K562 (cell line): ENCODE results near the gene ZKSCAN5. TPM values are rescaled to one million over a fixed set of nuclear protein-coding genes. Genes with fewer than 3 reads are reported as not detected.
A peak's percentile ranks its signal among the peaks of the same experiment; 100 is the strongest.

Experiments used
- ARHGAP35 ChIP-seq: fragments of 450-650 bp; IDR thresholded peaks from 2 replicates; pipeline ENCODE4 v1.6.1; 2018; ENCODE audit not compliant: partially characterized antibody
- ARID3B ChIP-seq: fragments of 250-450 bp; sonication (Bioruptor Pico); IDR thresholded peaks from 2 replicates; pipeline ENCODE4 v1.4.0; 2020; ENCODE audit warnings: borderline replicate concordance
- ATF1 ChIP-seq, 2 experiments: fragments of 450-650 bp in 1 of 2; IDR thresholded peaks; 2 replicates each; pipeline ENCODE4 v1.6.1; 2016; ENCODE audit warnings: missing compliant biosample characterization in 1 of 2, missing genetic modification characterization in 1 of 2
- BHLHE40 ChIP-seq: IDR thresholded peaks from 2 replicates; pipeline ENCODE4 v1.6.1; 2011; ENCODE audit warnings: low read length, improper control_type of control experiment
- CCAR2 ChIP-seq: fragments of 200-400 bp; formaldehyde crosslinking; IDR thresholded peaks from 2 replicates; pipeline ENCODE4 v1.6.1; 2017; ENCODE audit warnings: mild to moderate bottlenecking, low read depth, low read length
- CEBPG ChIP-seq, 3 experiments: fragments of 200-800 bp in 1 of 3; sonication (Bioruptor generic) in 1 of 3; sonication (generic) in 1 of 3; formaldehyde crosslinking in 1 of 3; IDR thresholded peaks in 2 of 3; conservative IDR thresholded peaks in 1 of 3; 2 replicates each; pipeline versions ENCODE4 v1.6.1 to v1.8.0; 2016 to 2022; ENCODE audit warnings: missing compliant biosample characterization in 2 of 3, missing genetic modification characterization in 2 of 3, mild to moderate bottlenecking in 1 of 3, missing genetic modification reagents in 1 of 3
- CREM ChIP-seq: IDR thresholded peaks from 2 replicates; pipeline ENCODE4 v1.6.1; 2014; ENCODE audit warnings: antibody characterized with exemption, low read depth
- FOSL1 ChIP-seq: fragments of 200-800 bp; sonication (Bioruptor generic); conservative IDR thresholded peaks from 2 replicates; pipeline ENCODE4 v1.6.1; 2016; ENCODE audit warnings: missing genetic modification characterization, missing compliant biosample characterization
- FOXK2 ChIP-seq, 2 experiments: fragments of 450-650 bp; IDR thresholded peaks in 1 of 2; conservative IDR thresholded peaks in 1 of 2; 2 replicates each; pipeline ENCODE4 v1.6.1; 2016; ENCODE audit warnings: low read depth in 2 of 2, mild to moderate bottlenecking in 1 of 2
- HDAC1 ChIP-seq, 2 experiments: fragments of 450-650 bp; IDR thresholded peaks; 2 replicates each; pipeline ENCODE4 v1.6.1; 2016 to 2017; ENCODE audit warnings: inconsistent platforms in 1 of 2, mild to moderate bottlenecking in 1 of 2, moderate library complexity in 1 of 2
- HDAC2 ChIP-seq: fragments of 450-650 bp; IDR thresholded peaks from 2 replicates; pipeline ENCODE4 v1.6.1; 2016; ENCODE audit warnings: mild to moderate bottlenecking
- IRF9 ChIP-seq: fragments of 450-650 bp; IDR thresholded peaks from 2 replicates; pipeline ENCODE4 v1.6.1; 2016; ENCODE audit warnings: missing biosample characterization, missing genetic modification characterization
- KDM1A ChIP-seq, 2 experiments: fragments of 450-650 bp; IDR thresholded peaks; 2 replicates each; pipeline ENCODE4 v1.6.1; 2016; ENCODE audit warnings: mild to moderate bottlenecking in 2 of 2
- LEF1 ChIP-seq: fragments of 450-650 bp; IDR thresholded peaks from 2 replicates; pipeline ENCODE4 v1.6.1; 2016; ENCODE audit warnings: mild to moderate bottlenecking
- MAX ChIP-seq: sonication (generic); formaldehyde crosslinking; IDR thresholded peaks from 2 replicates; pipeline ENCODE4 v1.9.0; 2022; ENCODE audit warnings: mild to moderate bottlenecking, missing genetic modification reagents
- MTA1 ChIP-seq: fragments of 450-650 bp; IDR thresholded peaks from 2 replicates; pipeline ENCODE4 v1.6.1; 2017; ENCODE audit warnings: borderline replicate concordance
- NCOA1 ChIP-seq: fragments of 450-650 bp; IDR thresholded peaks from 2 replicates; pipeline ENCODE4 v1.6.1; 2016; ENCODE audit warnings: low read depth
- STAT6 ChIP-seq: sonication (generic); formaldehyde crosslinking; IDR thresholded peaks from 2 replicates; pipeline ENCODE4 v1.8.1; 2023; ENCODE audit warnings: mild to moderate bottlenecking, missing genetic modification reagents
- TRIM24 ChIP-seq, 2 experiments: fragments of 450-650 bp; IDR thresholded peaks; 2 replicates each; pipeline ENCODE4 v1.6.1; 2016
- ZC3H8 ChIP-seq: fragments of 450-650 bp; IDR thresholded peaks from 2 replicates; pipeline ENCODE4 v1.6.1; 2017
- ZEB2 ChIP-seq: fragments of 450-650 bp; IDR thresholded peaks from 2 replicates; pipeline ENCODE4 v1.6.1; 2016
- ZFX ChIP-seq: sonication (generic); formaldehyde crosslinking; IDR thresholded peaks from 2 replicates; pipeline ENCODE4 v1.8.0; 2022; ENCODE audit warnings: mild to moderate bottlenecking, missing genetic modification reagents, moderate library complexity
- ZKSCAN3 ChIP-seq: fragments of 250-450 bp; sonication (Bioruptor Pico); IDR thresholded peaks from 2 replicates; pipeline ENCODE4 v1.4.0; 2020
- ZNF316 ChIP-seq: fragments of 450-650 bp; IDR thresholded peaks from 2 replicates; pipeline ENCODE4 v1.6.1; 2016
- ZNF41 ChIP-seq: fragments of 250-450 bp; sonication (Bioruptor Pico); conservative IDR thresholded peaks from 2 replicates; pipeline ENCODE4 v1.4.0; 2020; ENCODE audit warnings: mild to moderate bottlenecking
- ZNF717 ChIP-seq: fragments of 250-450 bp; sonication (Bioruptor Pico); IDR thresholded peaks from 2 replicates; pipeline ENCODE4 v1.5.0; 2021
- ZNF785 ChIP-seq: fragments of 250-450 bp; sonication (Bioruptor Pico); IDR thresholded peaks from 2 replicates; pipeline ENCODE4 v1.4.0; 2020; ENCODE audit warnings: mild to moderate bottlenecking
- ZNF79 ChIP-seq: fragments of 250-450 bp; sonication (Bioruptor Pico); IDR thresholded peaks from 2 replicates; pipeline ENCODE4 v1.4.0; 2020; ENCODE audit warnings: low read depth, mild to moderate bottlenecking, moderate library complexity
- polyA plus RNA-seq, 8 experiments: library from polyadenylated mRNA; depleted of rRNA in 4 of 8; stranded (reverse) in 5 of 8; unstranded in 3 of 8; fragments of >200 nt; fragmentation: Nextera tagmentation in 2 of 8; fragmentation: Illumina TruSeq in 1 of 8; extraction: Ambion mirVana in 2 of 8; extraction: Trizol in 1 of 8; gene quantifications; 2 replicates each; pipeline versions ENCODE4 v1.2.1 to v1.2.3, GENCODE V29; 2011 to 2014; ENCODE audit warnings: inconsistent platforms in 1 of 8, missing spikeins in 1 of 8
- total RNA-seq, 7 experiments: library from RNA; depleted of rRNA in 6 of 7; stranded (reverse); fragments of >200 nt in 6 of 7; fragmentation: Illumina TruSeq in 2 of 7; extraction: Trizol in 2 of 7; gene quantifications; 2 replicates each; pipeline versions ENCODE4 v1.2.1 to v1.2.3, GENCODE V29; 2011 to 2021; ENCODE audit warnings: low replicate concordance in 1 of 7

The ZKSCAN5 gene
- total and polyA plus RNA-seq, 9 of the 15 experiments (the other 6 are each of a cell fraction or from before 2014, with no cell fraction given), result 4.2 to 19.0 (median 15.0) TPM

- TF ChIP-seq STAT6 (CRISPR knock-in tag), result no peak
- no peak; the same call in 1 of the 2 replicates for TF ChIP-seq ZC3H8
- TF ChIP-seq LEF1, result peak; percentile 77
- no peak for TF ChIP-seq ZNF717
- TF ChIP-seq ARHGAP35, result no peak
- no peak for TF ChIP-seq NCOA1
- TF ChIP-seq CEBPG (CRISPR knock-in tag; IDR thresholded peaks at IDR 0.05), result peak; percentile 67; the same call in 1 of the 2 replicates
- peak in 1 of 2 experiments; percentile 64; a peak in 1 of 4 replicates for TF ChIP-seq CEBPG (tag; conservative IDR thresholded peaks at IDR 0.05 in 1 of 2, IDR thresholded peaks at IDR 0.05 in 1 of 2)
- TF ChIP-seq CREM, result peak; percentile 72; the same call in 1 of the 2 replicates
- no peak for TF ChIP-seq CCAR2
- TF ChIP-seq ZNF41 (CRISPR knock-in tag), result no peak
- peak; percentile 99 for TF ChIP-seq KDM1A (IDR thresholded peaks at IDR 0.05)
- TF ChIP-seq ZKSCAN3 (CRISPR knock-in tag), result no peak
- no peak for TF ChIP-seq ZNF79 (CRISPR knock-in tag)
- TF ChIP-seq ATF1 (CRISPR knock-in tag; IDR thresholded peaks at IDR 0.05), result no peak
- TF ChIP-seq ATF1 (tag; IDR thresholded peaks at IDR 0.05), result peak; percentile 30; the same call in 1 of the 2 replicates
- no peak for TF ChIP-seq ZNF785
- TF ChIP-seq ZEB2, result peak; percentile 49; the same call in 1 of the 2 replicates
- peak; percentile 62 to 66 for TF ChIP-seq TRIM24 (IDR thresholded peaks at IDR 0.05)
- no peak for TF ChIP-seq IRF9 (tag)
- TF ChIP-seq FOSL1 (tag), result peak; percentile 100
- TF ChIP-seq ZFX (CRISPR knock-in tag), result no peak
- peak; percentile 39; the same call in 1 of the 2 replicates for TF ChIP-seq MTA1
- TF ChIP-seq ARID3B, result no peak
- TF ChIP-seq HDAC1 (IDR thresholded peaks at IDR 0.05), result peak in 1 of 2 experiments; percentile 96; a peak in 2 of 4 replicates
- TF ChIP-seq BHLHE40, result peak; percentile 25; the same call in 1 of the 2 replicates
- peak; percentile 79 to 90; a peak in 3 of 4 replicates for TF ChIP-seq FOXK2 (conservative IDR thresholded peaks at IDR 0.05 in 1 of 2, IDR thresholded peaks at IDR 0.05 in 1 of 2; ENCODE audit: low read depth in 2 of 2)
- TF ChIP-seq MAX (CRISPR knock-in tag), result no peak
- TF ChIP-seq HDAC2, result peak; percentile 89
- no peak for TF ChIP-seq ZNF316
Observed at GRCh38 chr7:99562832-99563231, 58.4 kb downstream of the ZKSCAN5 start (continued).
